ENCODE data around the gene FLYWCH2. TPM values are rescaled to one million over a fixed set of nuclear protein-coding genes. Genes with fewer than 3 reads are reported as not detected.

FLYWCH2 gene
- total and polyA plus RNA-seq, 2 of the 13 experiments (the other 11 are each of a cell fraction or from before 2014, with no cell fraction given): 16.9 to 19.8 TPM

DNA sequence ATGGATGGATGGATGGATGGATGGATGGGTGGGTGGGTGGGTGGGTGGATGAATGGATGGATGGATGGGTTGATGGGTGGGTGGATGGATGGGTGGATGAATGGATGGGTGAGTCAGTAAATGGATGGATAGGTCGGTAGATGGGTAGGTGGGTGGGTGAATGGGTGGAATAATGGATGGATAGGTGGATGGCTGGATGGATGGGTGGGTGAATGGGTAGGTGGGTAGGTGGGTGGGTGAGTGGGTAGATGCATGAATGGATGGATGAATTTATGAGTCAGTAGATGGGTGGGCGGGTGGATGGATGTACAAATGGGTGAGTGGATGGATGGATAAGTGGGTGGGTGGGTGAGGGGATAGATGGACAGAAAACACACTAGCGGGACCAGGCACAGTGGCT is 48.0 kb upstream of the FLYWCH2 start:
- H3K9ac ChIP-seq (ENCODE audit: insufficient read depth, low read depth, low read length): no peak overlapping the region
- ChIA-PET CTCF (ENCODE audit: low intra/inter-chr PET ratio, low total read pairs) (no interaction called here), POLR2A (no interaction called here)
- DNase-seq (ENCODE audit: low spot score): no peak
- WGBS (ENCODE audit: low lambda C conversion rate): 73% methylated on average over 3 of the region's 3 CpGs
- H3K36me3 ChIP-seq (replicated peaks in 1 of 2; ENCODE audit: control insufficient read depth in 1 of 2, insufficient read depth in 2 of 2, low read length in 2 of 2): no peaks in the 10 kb centered on the region
- no peak overlapping the region for H3K4me2 ChIP-seq (ENCODE audit: low read depth, low read length)
- no peaks in the 10 kb centered on the region for H3K9me3 ChIP-seq (ENCODE audit: low read length)
- no peak overlapping the region for H3K4me3 ChIP-seq (replicated peaks in 1 of 3; ENCODE audit: insufficient read depth in 1 of 3, low read depth in 2 of 3, low read length in 3 of 3)
- no peak for ATAC-seq
- no peak overlapping the region for H3K27ac ChIP-seq (ENCODE audit: extremely low read length, insufficient read depth, low read length)
- no peak overlapping the region for H2AFZ ChIP-seq (ENCODE audit: low read length)
- peaks cover 2 to 18% of the 10 kb centered on the region in 2 experiments; a peak in 4 of 5 replicates for H3K27me3 ChIP-seq (ENCODE audit: control insufficient read depth in 1 of 2, insufficient read depth in 2 of 2, low read length in 2 of 2)
- no peaks in the 10 kb centered on the region for H3K79me2 ChIP-seq (ENCODE audit: insufficient read depth, low read length)
- no peak for FAIRE-seq
- in situ Hi-C loops (cut with HindIII; ENCODE audit: extremely low pct_ligation_motif_present, low pct_unique_long_range_greater_than_20kb): loop anchor here (5.0 kb wide), 2 partner anchors 37 to 77 kb away; partner anchors contain the start of gene FLYWCH1
- peaks cover 53% of the 10 kb centered on the region for H3K4me1 ChIP-seq (ENCODE audit: insufficient read depth, low read length)
- no TSS peak for BruUV-seq (replicated peaks)
- no peaks in the 10 kb centered on the region for H4K20me1 ChIP-seq (ENCODE audit: insufficient read depth, low read length)
- intact Hi-C loops (cut with micrococcal nuclease; ENCODE audit: unreplicated experiment): no loop called here
- TF ChIP-seq, protein P1, sequence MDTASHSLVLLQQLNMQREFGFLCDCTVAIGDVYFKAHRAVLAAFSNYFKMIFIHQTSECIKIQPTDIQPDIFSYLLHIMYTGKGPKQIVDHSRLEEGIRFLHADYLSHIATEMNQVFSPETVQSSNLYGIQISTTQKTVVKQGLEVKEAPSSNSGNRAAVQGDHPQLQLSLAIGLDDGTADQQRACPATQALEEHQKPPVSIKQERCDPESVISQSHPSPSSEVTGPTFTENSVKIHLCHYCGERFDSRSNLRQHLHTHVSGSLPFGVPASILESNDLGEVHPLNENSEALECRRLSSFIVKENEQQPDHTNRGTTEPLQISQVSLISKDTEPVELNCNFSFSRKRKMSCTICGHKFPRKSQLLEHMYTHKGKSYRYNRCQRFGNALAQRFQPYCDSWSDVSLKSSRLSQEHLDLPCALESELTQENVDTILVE (CRISPR knock-in tag; IDR thresholded peaks at IDR 0.05): no peak
- TF ChIP-seq CEBPG (CRISPR knock-in tag; IDR thresholded peaks at IDR 0.05): no peak
- TF ChIP-seq KAT8 (CRISPR knock-in tag; IDR thresholded peaks at IDR 0.05): no peak
- no peak for TF ChIP-seq NFE2L1 (CRISPR knock-in tag; IDR thresholded peaks at IDR 0.05; ENCODE audit: borderline replicate concordance)
- TF ChIP-seq PHF21A (CRISPR knock-in tag; IDR thresholded peaks at IDR 0.05): no peak
- no peak for TF ChIP-seq ZSCAN30 (CRISPR knock-in tag; IDR thresholded peaks at IDR 0.05)
- no peak for TF ChIP-seq HMGXB4 (CRISPR knock-in tag; IDR thresholded peaks at IDR 0.05; ENCODE audit: borderline replicate concordance in 1 of 2, low read depth in 1 of 2)
- TF ChIP-seq, protein P2, sequence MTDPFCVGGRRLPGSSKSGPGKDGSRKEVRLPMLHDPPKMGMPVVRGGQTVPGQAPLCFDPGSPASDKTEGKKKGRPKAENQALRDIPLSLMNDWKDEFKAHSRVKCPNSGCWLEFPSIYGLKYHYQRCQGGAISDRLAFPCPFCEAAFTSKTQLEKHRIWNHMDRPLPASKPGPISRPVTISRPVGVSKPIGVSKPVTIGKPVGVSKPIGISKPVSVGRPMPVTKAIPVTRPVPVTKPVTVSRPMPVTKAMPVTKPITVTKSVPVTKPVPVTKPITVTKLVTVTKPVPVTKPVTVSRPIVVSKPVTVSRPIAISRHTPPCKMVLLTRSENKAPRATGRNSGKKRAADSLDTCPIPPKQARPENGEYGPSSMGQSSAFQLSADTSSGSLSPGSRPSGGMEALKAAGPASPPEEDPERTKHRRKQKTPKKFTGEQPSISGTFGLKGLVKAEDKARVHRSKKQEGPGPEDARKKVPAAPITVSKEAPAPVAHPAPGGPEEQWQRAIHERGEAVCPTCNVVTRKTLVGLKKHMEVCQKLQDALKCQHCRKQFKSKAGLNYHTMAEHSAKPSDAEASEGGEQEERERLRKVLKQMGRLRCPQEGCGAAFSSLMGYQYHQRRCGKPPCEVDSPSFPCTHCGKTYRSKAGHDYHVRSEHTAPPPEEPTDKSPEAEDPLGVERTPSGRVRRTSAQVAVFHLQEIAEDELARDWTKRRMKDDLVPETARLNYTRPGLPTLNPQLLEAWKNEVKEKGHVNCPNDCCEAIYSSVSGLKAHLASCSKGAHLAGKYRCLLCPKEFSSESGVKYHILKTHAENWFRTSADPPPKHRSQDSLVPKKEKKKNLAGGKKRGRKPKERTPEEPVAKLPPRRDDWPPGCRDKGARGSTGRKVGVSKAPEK (CRISPR knock-in tag; IDR thresholded peaks at IDR 0.05; ENCODE audit: borderline replicate concordance): no peak
- TF ChIP-seq, protein P3, sequence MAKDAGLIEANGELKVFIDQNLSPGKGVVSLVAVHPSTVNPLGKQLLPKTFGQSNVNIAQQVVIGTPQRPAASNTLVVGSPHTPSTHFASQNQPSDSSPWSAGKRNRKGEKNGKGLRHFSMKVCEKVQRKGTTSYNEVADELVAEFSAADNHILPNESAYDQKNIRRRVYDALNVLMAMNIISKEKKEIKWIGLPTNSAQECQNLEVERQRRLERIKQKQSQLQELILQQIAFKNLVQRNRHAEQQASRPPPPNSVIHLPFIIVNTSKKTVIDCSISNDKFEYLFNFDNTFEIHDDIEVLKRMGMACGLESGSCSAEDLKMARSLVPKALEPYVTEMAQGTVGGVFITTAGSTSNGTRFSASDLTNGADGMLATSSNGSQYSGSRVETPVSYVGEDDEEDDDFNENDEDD (CRISPR knock-in tag; IDR thresholded peaks at IDR 0.05; ENCODE audit: borderline replicate concordance): no peak
- TF ChIP-seq CERS6 (CRISPR knock-in tag; IDR thresholded peaks at IDR 0.05): no peak
- TF ChIP-seq ZNF513 (CRISPR knock-in tag; conservative IDR thresholded peaks at IDR 0.05): no peak
- no peak for TF ChIP-seq ZNF12 (CRISPR knock-in tag; IDR thresholded peaks at IDR 0.05)

Data from HepG2 (cell line).